GM19467 (cell line): ENCODE data around the gene AGBL3.
"Not testable (repeated sequence)": the region's sequence is repeated elsewhere in the genome, so short reads cannot be mapped to it uniquely, and the experiment has no call there.

Experiments
- ATAC-seq: cut with Tn5 transposase; IDR thresholded peaks from one replicate; pipeline ENCODE4 v1.9.1; 2021; ENCODE audit warnings: mild to moderate bottlenecking, moderate library complexity; ENCODE audit not compliant: unreplicated experiment

The AGBL3 gene

DNA sequence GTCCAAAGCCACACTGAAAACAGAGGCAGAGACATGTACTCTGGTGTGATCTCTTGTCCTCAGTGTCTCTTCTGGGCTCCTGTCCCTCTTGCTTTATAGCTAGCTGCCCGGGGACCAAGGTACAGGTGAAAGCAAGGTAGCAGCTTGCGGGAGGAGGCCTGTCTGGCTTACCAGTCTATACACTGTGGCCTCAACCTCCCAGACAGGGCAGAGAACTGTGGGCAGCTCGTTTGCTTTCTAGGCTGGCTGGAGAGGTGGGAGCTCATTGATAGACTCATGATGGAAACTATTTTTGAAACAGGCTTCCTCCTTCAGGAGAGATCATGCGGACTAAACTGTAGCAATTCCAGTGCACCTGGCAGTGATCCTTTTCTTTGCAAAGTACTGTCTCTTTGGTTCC, 179.6 kb downstream of the AGBL3 start:
- ATAC-seq: no peak

DNA sequence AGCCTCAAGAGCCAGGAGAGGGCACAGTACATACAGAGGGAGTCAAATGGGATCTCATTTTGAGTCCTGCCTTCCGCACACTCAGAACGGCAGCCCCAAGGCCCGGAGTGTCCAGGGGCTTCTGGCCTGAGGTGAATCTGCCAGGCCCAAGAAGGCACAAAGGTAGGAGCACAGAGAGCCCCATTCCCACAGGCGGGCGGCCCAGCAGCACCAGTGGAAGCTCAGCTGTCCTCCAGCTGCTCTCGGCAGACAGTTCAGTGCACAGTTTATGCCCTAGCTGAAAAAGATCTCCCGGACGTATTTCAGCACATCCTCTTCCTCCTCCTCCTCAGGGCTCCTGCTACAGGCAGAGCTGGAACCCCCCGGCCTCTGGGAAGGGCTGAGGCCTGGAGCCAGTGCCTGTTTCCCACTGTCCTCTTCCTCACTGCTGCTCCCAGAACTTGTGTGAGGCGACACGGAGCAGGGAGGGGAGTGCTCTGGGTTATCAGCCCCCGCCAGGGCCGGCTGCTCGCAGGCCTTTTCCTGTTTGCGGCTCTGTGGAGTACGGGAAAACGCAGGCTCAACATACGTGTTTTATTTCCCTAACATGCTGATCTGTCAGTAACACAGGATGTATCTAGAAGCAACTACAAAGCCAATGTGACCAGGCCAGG, 180.2 kb downstream of the AGBL3 start:
- no peak for ATAC-seq

DNA sequence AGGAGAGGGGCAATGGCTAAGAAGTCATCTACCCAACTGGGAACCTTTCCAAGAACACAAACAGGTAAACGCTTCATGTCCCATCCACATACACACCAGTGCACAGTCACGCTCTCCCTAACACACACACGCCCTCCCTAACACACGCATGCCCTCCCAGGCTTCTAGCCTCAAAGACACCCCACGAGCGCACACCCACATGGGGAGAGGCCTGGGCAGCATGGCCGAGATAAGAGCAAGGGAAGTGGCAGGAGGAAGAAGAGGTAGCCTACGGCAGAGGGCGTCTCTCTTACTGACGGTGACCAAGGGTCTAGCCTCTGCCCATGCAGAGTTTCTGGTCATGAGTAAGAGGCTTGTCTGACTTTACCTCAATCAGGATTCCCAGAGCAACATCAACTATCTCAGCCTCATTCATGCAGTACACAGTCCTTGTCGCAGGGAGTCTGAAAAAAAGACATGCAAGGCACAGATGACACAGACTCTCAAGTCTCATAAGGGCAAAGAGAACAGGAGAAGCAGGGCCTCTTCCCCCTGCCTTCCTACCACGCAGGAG, 181.1 kb downstream of the AGBL3 start:
- ATAC-seq: no peak

DNA sequence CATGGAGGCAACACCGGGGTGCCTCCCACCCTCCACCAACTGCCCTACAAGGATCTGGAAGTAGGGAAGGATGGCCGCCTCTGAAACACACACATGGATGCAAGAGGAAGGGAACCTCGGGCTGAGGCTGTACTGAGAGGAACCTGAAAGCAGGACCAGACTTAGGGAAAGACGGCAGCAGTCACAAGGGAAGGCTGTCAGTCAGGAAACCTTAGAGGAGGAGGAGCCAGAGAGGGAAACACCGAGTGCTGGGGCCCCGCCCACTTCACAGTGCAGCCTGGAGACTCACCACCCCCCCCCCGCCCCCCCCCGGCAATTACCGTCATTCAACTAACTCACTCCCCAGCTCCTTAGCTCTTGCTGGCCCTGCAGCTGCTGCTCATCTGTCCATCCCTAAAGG, 181.7 kb downstream of the AGBL3 start:
- no peak for ATAC-seq

DNA sequence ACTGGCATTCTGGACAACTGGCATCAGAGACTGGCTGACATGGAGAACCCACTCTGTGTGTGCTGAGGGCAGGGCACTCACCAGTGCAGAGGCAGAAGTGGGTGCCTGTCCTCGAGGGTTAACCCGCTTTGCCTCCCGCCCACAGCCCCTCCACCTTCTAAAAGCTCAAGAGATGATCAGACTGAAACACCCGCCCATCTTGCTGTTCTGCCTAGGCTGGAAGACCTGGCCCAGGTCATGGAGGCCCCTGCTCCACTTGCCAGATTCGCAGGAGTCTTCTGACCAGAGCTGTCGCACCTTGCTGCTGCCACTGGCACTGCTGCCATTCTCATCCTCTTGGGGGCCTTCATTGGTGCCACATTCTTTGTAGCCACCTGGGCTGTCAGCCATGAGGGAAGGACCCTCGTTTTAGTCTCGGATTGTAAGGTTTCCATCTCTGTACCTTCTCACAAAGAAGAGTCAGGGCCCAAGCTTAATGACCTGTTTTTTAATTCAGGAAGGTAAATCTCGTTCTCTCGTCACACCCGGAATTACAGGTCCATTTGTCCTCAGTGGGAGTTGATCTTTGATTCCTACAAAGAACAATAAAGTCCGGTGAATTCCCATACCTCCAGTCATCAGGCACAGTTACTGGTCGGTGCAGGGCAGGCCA, 182.3 kb downstream of the AGBL3 start:
- ATAC-seq: no peak

DNA sequence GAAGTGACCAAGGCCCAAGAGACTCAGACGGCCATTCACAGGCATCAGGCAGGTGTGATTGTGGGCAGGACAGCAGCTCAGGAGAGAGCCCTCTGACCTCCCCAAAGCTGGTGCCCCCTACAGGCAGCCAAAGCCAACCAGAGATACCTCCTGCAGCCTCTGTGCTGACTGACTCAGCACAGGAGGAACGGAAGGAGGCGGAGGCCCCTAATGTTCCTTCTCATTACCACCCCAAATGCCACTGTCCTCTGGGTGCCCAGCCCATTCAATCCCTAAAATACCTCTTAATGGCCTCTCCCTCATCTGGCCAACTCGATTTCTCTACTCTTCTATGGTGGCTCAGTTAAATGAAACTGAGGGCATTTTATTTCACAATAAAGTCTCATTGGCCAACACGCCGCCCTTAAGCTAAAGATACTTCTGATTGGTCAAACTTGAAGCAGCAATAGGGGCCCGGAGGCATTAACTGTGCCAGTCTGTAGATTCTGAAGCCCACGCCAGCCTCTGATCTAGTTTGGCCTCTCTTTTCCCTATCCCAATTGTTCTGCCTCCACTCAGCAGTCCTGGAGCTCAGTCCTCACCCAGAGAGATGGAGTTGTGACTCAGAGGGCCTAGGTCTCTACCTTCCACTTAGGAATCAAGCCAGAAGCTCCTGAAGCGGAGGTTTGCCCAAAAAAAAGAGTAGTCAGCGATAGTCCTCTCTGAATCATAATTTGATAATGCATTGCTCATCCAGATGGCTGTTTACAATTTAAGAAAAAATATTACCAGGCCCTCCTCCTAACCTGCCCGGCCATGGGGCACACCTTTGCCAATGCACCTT, 183.0 kb downstream of the AGBL3 start:
- peak; percentile 34 for ATAC-seq

DNA sequence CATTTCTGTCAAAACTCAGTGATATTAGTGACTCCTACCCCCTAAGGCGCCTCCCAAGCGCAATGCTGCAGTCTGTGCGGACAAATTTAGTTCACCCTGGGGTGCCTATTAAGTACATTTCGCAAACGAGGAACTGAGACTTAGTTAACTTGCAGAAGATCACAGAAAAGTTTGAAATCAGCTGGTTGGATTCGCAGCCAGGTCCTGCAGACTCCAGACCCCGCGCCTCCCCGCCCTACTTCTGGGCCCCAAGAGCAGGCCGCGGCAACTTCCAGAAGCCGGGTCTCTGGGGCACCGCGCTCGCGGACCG, 183.6 kb downstream of the AGBL3 start:
- no peak for ATAC-seq

DNA sequence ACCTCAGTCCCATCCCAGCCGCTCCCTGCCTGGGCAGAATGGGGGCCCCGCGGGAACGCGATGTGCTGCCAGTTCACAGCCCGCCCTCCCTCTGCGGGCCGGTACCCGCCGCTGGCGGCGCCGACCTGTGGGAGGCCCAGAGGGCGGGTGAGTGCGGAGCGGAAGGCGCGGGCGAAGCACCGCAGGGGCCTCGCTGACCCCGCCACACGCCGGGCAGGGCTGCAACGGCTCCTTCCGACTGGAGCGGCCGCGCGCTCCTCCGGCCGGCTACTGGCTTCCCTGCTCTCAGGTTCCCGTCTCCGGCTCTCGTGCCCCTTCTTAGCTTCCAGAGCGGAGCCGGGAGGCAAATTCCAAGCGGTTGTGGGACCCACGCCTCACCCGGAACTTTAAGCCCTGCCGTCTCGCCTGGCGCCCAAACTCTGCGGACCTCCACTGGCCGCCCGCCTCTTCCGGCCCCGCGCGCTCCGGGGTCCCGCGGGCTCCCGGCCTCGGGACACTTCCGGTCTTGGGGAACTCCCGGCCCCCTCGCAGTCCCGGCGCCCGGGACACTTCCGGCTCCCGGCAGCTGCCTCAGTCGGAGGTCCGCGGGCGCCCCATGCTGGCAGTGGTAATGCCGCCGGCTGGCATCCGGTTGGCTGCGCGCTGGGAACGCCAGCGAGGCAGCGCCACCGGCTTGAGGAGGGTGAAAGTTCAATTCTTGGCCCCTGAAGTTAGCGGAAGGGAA, 184.1 kb downstream of the AGBL3 start, which contains the start of gene CYREN:
CYREN (minus strand) TSS at position 434 of the 724 bp plus-strand sequence. CDS start 1,785 bp downstream, outside the sequence.
- peak; percentile 73 for ATAC-seq

DNA sequence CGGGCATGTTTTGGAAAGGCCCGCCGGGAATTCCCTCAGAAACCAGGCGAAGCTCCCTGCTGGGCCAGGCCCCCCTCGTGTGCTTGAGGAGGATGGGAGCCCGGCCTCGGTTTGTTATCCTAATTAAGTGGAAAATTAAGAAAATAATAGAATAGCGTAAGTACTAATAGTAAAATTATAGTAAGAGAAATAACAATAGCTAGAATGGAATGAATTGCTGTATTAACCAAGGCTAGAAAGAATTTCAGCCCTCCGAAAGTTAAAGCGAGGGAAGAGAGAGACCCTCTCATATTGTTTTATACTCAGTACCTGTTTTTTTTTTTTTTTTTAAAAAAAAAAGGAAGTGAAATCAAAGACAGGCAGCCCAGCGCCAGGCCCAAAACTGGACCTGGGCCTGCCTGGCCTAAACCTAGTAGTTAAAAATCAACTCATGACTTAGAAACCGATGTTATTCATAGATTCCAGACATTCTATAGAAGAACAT, 184.7 kb downstream of the AGBL3 start:
- ATAC-seq: peak; percentile 23

DNA sequence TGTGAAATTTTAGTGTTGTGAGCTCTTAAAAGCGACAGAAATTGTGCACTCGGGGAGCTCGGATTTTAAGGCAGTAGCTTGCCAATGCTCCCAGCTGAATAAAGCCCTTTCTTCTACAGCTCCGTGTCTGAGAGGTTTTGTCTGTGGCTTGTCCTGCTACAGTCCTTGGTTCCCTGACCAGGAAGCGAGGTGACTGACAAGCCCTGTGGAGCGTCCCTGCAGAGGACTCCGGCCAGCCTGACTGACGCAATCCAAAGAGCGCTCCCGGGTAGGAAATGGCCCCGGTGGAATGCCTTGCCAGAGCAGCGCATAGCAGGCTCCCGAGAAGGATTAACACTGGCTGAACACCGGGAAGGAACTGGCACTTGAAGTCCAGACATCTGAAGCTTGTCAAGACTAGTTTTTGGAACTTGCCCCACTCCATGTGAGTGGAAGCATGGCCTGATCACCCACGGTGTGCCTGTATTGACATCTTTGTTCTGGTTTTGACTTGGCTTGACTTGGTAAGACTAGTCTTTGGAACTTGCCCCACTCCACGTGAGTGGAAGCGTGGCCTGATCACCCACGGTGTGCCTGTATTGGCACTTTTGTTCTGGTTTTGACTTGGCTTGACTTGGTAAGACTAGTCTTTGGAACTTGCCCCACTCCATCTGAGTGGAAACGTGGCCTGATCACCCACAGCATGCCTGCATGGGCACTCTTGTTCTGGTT, 185.4 kb downstream of the AGBL3 start:
- not testable (repeated sequence) for ATAC-seq

DNA sequence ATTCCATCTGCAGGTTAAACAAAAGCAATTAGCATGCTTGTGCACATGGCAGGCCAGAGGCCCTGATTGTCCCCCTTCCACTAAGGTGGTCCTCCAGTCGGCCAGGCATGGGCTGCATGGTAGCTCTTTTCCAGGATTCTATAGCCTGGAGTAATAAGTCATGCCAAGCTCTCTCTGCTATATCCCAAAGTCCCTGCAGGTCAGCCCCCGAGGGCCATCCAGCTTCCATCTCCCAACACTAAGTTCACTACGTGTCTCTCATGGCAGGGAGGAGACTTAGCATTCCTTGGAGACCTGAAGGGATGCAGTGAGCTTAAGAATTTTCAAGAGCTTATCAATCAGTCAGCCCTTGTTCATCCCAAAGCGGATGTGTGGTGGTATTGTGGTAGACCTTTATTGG, 187.6 kb downstream of the AGBL3 start:
- not testable (repeated sequence) for ATAC-seq

DNA sequence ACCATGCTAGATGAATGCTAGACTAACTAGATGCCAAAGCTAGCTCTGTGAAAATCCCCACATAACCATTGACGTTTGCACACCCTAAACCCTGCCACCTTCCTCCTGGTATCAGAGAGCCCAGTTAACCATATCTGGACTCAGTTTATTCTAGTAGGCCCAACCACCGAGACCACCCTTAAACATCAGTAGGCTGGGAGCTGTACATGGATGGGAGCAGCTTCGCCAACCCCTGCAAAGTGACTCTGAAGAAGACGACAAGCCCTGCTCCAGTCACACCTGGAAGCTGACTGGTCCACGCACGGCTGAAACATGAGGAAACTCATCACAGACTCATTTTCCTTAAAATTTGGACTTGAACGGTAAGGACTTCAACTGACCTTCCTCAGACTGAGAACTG, 188.6 kb downstream of the AGBL3 start:
- no peak for ATAC-seq

DNA sequence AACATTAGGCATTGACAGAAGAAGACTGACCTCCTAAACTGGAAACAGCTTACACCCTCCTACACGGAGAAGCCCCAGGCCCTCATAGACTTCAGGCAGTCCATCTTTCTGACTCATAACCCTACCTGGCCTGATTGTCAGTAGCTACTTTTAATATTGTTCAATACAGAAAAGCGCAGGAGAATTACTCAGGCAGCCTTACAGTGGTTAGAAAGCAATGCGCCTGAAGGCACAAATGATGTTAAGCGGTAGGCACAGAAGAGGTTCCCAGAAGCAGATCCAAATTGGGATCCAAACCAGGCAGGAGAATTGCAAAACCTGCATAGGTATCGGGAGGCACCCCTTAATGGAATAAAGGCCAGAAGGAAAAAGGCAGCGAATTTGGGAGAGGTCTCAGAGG, 189.6 kb downstream of the AGBL3 start:
- no peak for ATAC-seq

DNA sequence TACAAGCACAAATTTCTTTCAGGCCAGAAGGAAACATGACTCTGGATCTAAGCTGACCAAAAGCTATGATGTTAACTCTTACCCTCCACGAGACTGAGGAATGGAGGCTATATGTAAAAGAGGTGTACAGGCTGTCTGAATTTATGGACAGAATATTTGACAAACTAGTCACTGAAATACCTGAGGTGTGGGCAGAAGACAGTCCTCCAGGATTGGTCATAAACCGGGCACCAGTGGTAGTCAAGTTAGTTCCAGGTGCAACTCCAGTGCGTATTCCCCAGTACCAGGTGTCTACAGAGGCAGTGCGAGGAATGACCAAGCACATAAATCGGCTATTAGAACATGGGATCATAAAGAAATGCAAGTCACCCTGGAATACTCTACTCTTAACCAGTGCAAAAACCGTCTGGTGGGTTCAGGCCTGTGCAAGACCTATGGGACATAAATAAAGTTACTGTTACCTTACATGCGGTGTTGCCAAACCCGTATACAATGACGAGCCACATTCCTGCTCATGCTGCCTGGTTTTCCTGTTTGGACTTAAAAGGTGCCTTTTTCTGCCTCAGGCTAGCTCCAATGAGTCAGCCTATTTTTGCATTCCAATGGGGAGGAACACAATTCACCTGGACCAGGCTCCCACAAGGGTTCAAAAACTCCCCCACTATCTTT, 190.9 kb downstream of the AGBL3 start:
- no peak for ATAC-seq

DNA sequence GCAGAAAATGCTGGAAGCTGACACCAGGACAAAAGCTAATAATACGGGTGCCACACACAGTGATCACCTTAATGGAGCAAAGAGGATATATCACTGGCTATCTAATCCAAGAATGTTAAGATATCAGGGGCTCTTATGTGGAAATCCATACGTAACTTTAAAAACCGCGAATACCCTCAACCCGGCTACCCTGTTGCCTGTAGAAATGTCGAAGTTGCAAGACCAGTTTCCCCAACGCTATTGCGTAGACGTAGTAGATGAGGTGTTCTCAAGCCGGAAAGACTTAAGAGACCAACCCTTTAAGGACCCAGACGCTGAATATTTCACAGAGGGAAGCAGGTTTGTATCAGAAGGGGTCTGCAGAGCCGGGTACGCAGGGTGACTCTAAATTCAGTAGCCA, 192.1 kb downstream of the AGBL3 start:
- no peak for ATAC-seq

DNA sequence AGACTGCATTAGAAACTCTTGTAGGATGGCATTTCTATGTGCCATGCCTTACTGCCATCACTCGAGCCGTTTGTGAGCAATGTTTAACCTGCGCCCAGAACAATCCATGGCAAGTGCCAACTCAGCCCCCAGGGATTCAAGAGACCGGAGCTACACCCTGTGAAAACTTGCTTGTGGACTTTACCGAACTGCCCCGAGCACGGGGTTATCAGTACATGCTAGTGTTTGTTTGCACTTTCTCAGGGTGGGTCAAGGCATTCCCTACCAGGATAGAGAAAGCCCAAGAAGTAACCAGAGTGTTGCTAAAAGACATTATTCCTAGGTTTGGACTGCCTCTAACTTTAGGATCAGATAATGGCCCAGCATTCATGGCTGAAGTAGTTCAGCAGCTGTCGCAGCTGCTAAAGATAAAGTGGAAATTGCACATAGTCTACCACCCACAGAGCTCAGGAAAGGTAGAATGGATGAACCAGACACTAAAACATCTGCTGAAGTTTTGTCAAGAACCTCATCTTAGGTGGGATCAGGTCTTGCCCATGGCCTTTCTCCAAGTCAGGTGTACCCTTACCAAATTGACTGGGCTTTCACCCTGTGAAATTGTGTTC, 193.1 kb downstream of the AGBL3 start:
- no peak for ATAC-seq

DNA sequence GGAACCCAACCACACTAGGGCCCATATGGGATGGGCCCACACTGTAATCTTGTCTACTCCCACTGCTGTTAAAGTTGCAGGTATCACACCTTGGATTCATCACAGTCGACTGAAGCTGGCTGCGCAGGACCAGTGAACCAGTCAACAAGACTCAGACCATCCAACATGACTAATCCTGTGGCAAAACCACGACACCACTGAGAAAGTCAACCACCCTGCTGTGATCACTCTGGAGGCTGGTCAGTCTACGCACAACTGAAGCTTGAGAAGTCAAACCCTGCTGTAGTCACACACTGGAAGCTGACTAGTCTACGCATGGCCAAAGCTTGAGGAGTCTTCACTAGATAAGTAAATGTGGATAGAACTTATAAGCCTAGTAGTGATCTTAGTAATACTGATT, 193.8 kb downstream of the AGBL3 start:
- no peak for ATAC-seq

DNA sequence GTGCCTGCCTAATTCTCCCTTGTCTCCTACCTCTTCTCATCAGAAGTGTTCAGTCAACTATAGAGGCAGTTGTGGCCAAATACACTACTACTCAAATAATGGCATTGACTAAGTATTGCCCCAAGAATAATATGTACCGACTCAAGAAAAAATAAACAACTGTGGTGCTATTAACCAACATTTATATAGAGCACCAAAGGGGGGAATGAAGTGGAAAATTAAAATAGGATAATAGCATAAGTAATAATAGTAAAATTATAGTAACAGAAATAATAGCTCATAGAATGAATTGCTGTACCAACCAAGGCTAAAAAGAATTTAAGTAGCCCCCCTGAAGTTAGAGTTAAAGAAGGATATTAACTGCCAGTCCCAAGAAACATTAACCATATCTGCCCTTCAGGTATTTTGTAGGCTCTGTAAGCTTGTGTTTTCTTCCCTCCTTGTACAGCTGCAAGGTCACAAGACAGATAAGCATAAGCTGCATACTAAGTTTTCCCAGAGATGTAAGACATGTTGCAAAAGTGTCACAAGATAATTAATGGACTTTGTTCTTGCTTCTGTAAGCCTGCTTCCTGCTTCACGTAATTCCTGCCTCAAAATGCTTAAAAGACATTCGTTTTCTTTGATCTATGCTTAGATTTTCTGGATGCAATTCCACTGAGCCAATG, 195.1 kb downstream of the AGBL3 start:
- ATAC-seq: no peak
